A673 (cell line): Measurements from ENCODE around the gene EDAR.

Experiments
- EZH2 ChIP-seq: fragments of 200-600 bp; sonication (generic); IDR thresholded peaks from 2 replicates; pipeline ENCODE4 v1.6.1; 2017; ENCODE audit warnings: borderline replicate concordance, low read depth, mild to moderate bottlenecking, mixed read lengths, antibody characterized with exemption, low read length; ENCODE audit not compliant: poor library complexity, severe bottlenecking
- TF ChIP-seq, protein P1 (sequence below): fragments of 300-800, 200-600 bp; sonication (generic); conservative IDR thresholded peaks from 2 replicates; pipeline ENCODE4 v1.5.1; 2017; ENCODE audit warnings: low read depth, mild to moderate bottlenecking, antibody characterized with exemption, low read length, moderate library complexity, mixed read lengths

DNA sequence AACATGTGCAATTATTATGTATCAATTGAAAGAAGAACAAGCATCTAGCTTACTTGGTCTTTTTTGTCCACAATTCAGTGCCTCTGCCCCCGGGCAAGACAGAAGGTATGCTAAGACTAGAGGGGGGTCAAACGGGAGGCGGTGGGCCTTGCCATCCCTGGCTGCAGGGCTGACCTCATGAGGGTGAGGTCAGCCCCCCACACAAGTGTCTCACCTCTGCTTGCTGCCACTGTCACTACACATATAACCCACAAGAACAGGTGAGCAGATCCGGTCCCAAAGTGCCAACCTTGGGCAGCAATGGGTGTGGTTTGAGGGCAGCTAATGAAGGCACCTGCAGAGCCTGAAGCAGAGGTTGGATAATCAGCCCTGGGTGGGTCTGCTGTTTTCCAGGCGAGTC is 71.5 kb downstream of the EDAR start:
- TF ChIP-seq, protein P1, sequence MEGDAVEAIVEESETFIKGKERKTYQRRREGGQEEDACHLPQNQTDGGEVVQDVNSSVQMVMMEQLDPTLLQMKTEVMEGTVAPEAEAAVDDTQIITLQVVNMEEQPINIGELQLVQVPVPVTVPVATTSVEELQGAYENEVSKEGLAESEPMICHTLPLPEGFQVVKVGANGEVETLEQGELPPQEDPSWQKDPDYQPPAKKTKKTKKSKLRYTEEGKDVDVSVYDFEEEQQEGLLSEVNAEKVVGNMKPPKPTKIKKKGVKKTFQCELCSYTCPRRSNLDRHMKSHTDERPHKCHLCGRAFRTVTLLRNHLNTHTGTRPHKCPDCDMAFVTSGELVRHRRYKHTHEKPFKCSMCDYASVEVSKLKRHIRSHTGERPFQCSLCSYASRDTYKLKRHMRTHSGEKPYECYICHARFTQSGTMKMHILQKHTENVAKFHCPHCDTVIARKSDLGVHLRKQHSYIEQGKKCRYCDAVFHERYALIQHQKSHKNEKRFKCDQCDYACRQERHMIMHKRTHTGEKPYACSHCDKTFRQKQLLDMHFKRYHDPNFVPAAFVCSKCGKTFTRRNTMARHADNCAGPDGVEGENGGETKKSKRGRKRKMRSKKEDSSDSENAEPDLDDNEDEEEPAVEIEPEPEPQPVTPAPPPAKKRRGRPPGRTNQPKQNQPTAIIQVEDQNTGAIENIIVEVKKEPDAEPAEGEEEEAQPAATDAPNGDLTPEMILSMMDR = no peak
- TF ChIP-seq EZH2 = no peak
